Measurements from ENCODE around the gene ITGAD.

DNA sequence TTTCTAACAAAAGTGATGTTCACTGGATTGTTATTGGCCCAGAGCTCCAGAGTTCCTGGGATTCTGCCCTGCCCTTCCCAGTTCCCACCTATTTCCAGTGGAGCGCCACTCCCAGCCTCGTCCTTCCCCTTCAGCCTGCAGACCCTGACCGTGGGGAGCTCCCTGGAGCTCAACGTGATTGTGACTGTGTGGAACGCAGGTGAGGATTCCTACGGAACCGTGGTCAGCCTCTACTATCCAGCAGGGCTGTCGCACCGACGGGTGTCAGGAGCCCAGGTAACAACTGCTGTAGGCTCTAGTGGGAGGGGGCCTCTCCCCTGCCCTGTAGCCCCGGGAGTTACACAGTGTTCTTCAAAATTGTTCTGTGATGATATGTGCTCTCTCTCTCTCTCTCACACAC is 23.2 kb downstream of the ITGAD start:
- TF ChIP-seq CTCF (IDR thresholded peaks at IDR 0.05; ENCODE audit: low read depth, low read length) = no peak
- no peak for TF ChIP-seq EZH2phosphoT487 (IDR thresholded peaks at IDR 0.05; ENCODE audit: low read depth)

Data from OCI-LY3 (cell line).